ENCODE measurements around the gene ST6GALNAC3. TPM values are rescaled to one million over a fixed set of nuclear protein-coding genes. Genes with fewer than 3 reads are reported as not detected.

Gene ST6GALNAC3
- polyA plus RNA-seq, 1 experiment, result 0.05 TPM

- DNase-seq (ENCODE audit: low read depth), result no peak
- no peak for TF ChIP-seq CTCF (IDR thresholded peaks at IDR 0.05; ENCODE audit: insufficient read depth, low read depth, low read length)
- ChIA-PET POLR2A (no interaction called here), CTCF (no interaction called here)
- H3K36me3 ChIP-seq (ENCODE audit: control insufficient read depth, insufficient read depth, low read length), result no peaks in the 10 kb centered on the region
- no peaks in the 10 kb centered on the region for H3K27me3 ChIP-seq (ENCODE audit: control insufficient read depth, insufficient read depth, low read length)
- no peak overlapping the region for H3K4me3 ChIP-seq (ENCODE audit: low read depth, low read length)
Observed at GRCh38 chr1:76254104-76255030, 179.8 kb downstream of the ST6GALNAC3 start.

GRCh38 chr1:76256289-76257223 lies 182.0 kb downstream of the ST6GALNAC3 start:
- TF ChIP-seq CTCF (IDR thresholded peaks at IDR 0.05; ENCODE audit: insufficient read depth, low read depth, low read length), result no peak
- DNase-seq (ENCODE audit: low read depth), result no peak
- H3K4me3 ChIP-seq (ENCODE audit: low read depth, low read length), result no peak overlapping the region
- POLR2A ChIA-PET, result no interaction called here
- CTCF ChIA-PET, result no interaction called here
- H3K36me3 ChIP-seq (ENCODE audit: control insufficient read depth, insufficient read depth, low read length), result no peaks in the 10 kb centered on the region
- H3K27me3 ChIP-seq (ENCODE audit: control insufficient read depth, insufficient read depth, low read length), result no peaks in the 10 kb centered on the region

GRCh38 chr1:76257823-76258222 lies 183.3 kb downstream of the ST6GALNAC3 start:
- CTCF ChIA-PET, result no interaction called here
- no peak for TF ChIP-seq CTCF (IDR thresholded peaks at IDR 0.05; ENCODE audit: insufficient read depth, low read depth, low read length)
- DNase-seq (ENCODE audit: low read depth), result no peak
- POLR2A ChIA-PET, result no interaction called here
- Histone ChIP-seq H3K36me3 (ENCODE audit: control insufficient read depth, insufficient read depth, low read length) (no peaks in the 10 kb centered on the region), H3K27me3 (ENCODE audit: control insufficient read depth, insufficient read depth, low read length) (no peaks in the 10 kb centered on the region), H3K4me3 (ENCODE audit: low read depth, low read length) (no peak overlapping the region)

- Histone ChIP-seq H3K4me3 (ENCODE audit: low read depth, low read length) (no peak overlapping the region), H3K27me3 (ENCODE audit: control insufficient read depth, insufficient read depth, low read length) (no peaks in the 10 kb centered on the region), H3K36me3 (ENCODE audit: control insufficient read depth, insufficient read depth, low read length) (no peaks in the 10 kb centered on the region)
- DNase-seq (ENCODE audit: low read depth), result no peak
- ChIA-PET POLR2A (no interaction called here), CTCF (no interaction called here)
- TF ChIP-seq CTCF (IDR thresholded peaks at IDR 0.05; ENCODE audit: insufficient read depth, low read depth, low read length), result no peak
Observed at GRCh38 chr1:76259270-76259669, 184.7 kb downstream of the ST6GALNAC3 start.

GRCh38 chr1:76260279-76260678 lies 185.7 kb downstream of the ST6GALNAC3 start:
- H3K4me3 ChIP-seq (ENCODE audit: low read depth, low read length), result no peak overlapping the region
- TF ChIP-seq CTCF (IDR thresholded peaks at IDR 0.05; ENCODE audit: insufficient read depth, low read depth, low read length), result no peak
- H3K27me3 ChIP-seq (ENCODE audit: control insufficient read depth, insufficient read depth, low read length), result no peaks in the 10 kb centered on the region
- POLR2A ChIA-PET, result no interaction called here
- CTCF ChIA-PET, result no interaction called here
- no peaks in the 10 kb centered on the region for H3K36me3 ChIP-seq (ENCODE audit: control insufficient read depth, insufficient read depth, low read length)
- DNase-seq (ENCODE audit: low read depth), result no peak
